ENCODE data around the gene PLAC1.

Gene PLAC1

GRCh38 chrX:134538316-134538715 lies 120.0 kb downstream of the PLAC1 start:
- TF ChIP-seq TCF12 (IDR thresholded peaks at IDR 0.05; ENCODE audit: low read depth), result no peak
- TF ChIP-seq YY1 (IDR thresholded peaks at IDR 0.05; ENCODE audit: low read depth), result no peak
- TF ChIP-seq REST (IDR thresholded peaks at IDR 0.05; ENCODE audit: low read depth), result no peak
- TF ChIP-seq FOXM1 (IDR thresholded peaks at IDR 0.05; ENCODE audit: borderline replicate concordance, low read depth), result no peak
- TF ChIP-seq TEAD4 (IDR thresholded peaks at IDR 0.05), result no peak
- TF ChIP-seq CREB1 (IDR thresholded peaks at IDR 0.05; ENCODE audit: low read depth), result no peak
- TF ChIP-seq EGR1 (IDR thresholded peaks at IDR 0.05), result no peak
- TF ChIP-seq RAD21 (IDR thresholded peaks at IDR 0.05; ENCODE audit: low read depth), result no peak
- no peak for TF ChIP-seq ZBTB7A (IDR thresholded peaks at IDR 0.05; ENCODE audit: low read depth)
- TF ChIP-seq MAX (IDR thresholded peaks at IDR 0.05), result no peak
- TF ChIP-seq CEBPB (IDR thresholded peaks at IDR 0.05), result no peak
- TF ChIP-seq USF1 (IDR thresholded peaks at IDR 0.05), result no peak
- no peak for TF ChIP-seq EP300 (IDR thresholded peaks at IDR 0.05; ENCODE audit: borderline replicate concordance)
- no peak for TF ChIP-seq NFIC (IDR thresholded peaks at IDR 0.05)

GRCh38 chrX:134537179-134537955 lies 120.9 kb downstream of the PLAC1 start:
- TF ChIP-seq TEAD4 (IDR thresholded peaks at IDR 0.05), result 0 out of 2 replicates have a peak, but pooled peaks have one; percentile 45
- no peak for TF ChIP-seq YY1 (IDR thresholded peaks at IDR 0.05; ENCODE audit: low read depth)
- TF ChIP-seq CEBPB (IDR thresholded peaks at IDR 0.05), result no peak
- TF ChIP-seq TCF12 (IDR thresholded peaks at IDR 0.05; ENCODE audit: low read depth), result no peak

- TF ChIP-seq RAD21 (IDR thresholded peaks at IDR 0.05; ENCODE audit: low read depth), result no peak
- 0 out of 2 replicates have a peak, but pooled peaks have one; percentile 35 for TF ChIP-seq CEBPB (IDR thresholded peaks at IDR 0.05)
Measured at GRCh38 chrX:134533952-134534351, 124.3 kb downstream of the PLAC1 start.

GRCh38 chrX:134533352-134533751 lies 124.9 kb downstream of the PLAC1 start:
- no peak for TF ChIP-seq TAF1 (IDR thresholded peaks at IDR 0.05; ENCODE audit: low read depth)
- TF ChIP-seq TEAD4 (IDR thresholded peaks at IDR 0.05), result no peak
- no peak for TF ChIP-seq ZBTB7A (IDR thresholded peaks at IDR 0.05; ENCODE audit: low read depth)
- TF ChIP-seq REST (IDR thresholded peaks at IDR 0.05; ENCODE audit: low read depth), result no peak
- TF ChIP-seq CEBPB (IDR thresholded peaks at IDR 0.05), result no peak
- no peak for TF ChIP-seq EGR1 (IDR thresholded peaks at IDR 0.05)
- TF ChIP-seq CREB1 (IDR thresholded peaks at IDR 0.05; ENCODE audit: low read depth), result no peak
- no peak for TF ChIP-seq NFIC (IDR thresholded peaks at IDR 0.05)
- no peak for TF ChIP-seq FOXM1 (IDR thresholded peaks at IDR 0.05; ENCODE audit: borderline replicate concordance, low read depth)
- TF ChIP-seq USF1 (IDR thresholded peaks at IDR 0.05), result no peak
- TF ChIP-seq EP300 (IDR thresholded peaks at IDR 0.05; ENCODE audit: borderline replicate concordance), result no peak
- TF ChIP-seq TCF12 (IDR thresholded peaks at IDR 0.05; ENCODE audit: low read depth), result no peak
- TF ChIP-seq YY1 (IDR thresholded peaks at IDR 0.05; ENCODE audit: low read depth), result no peak
- no peak for TF ChIP-seq MAX (IDR thresholded peaks at IDR 0.05)
- TF ChIP-seq RAD21 (IDR thresholded peaks at IDR 0.05; ENCODE audit: low read depth), result no peak

- TF ChIP-seq TAF1 (IDR thresholded peaks at IDR 0.05; ENCODE audit: low read depth) (no peak), REST (IDR thresholded peaks at IDR 0.05; ENCODE audit: low read depth) (no peak), NFIC (IDR thresholded peaks at IDR 0.05) (no peak)
Measured at GRCh38 chrX:134530845-134531244, 127.4 kb downstream of the PLAC1 start.

All from Ishikawa (cell line).